Vagina (tissue), 2 donors: Measurements from ENCODE around the gene PIGA. TPM values are rescaled to one million over a fixed set of nuclear protein-coding genes. Genes with fewer than 3 reads are reported as not detected.
"Not testable (repeated sequence)": the region's sequence is repeated elsewhere in the genome, so short reads cannot be mapped to it uniquely, and the experiment has no call there.

Experiments used
- DNase-seq, 2 donors: peaks; one replicate each; pipeline ENCODE4 v3.0.0-alpha.2; 2017; ENCODE audit errors: extremely low spot score in 2 of 2
- H3K27ac ChIP-seq: fragments of 200-600 bp; sonication (generic); one replicate; pipeline ENCODE4 v1.5.1; 2019
- H3K27me3 ChIP-seq: fragments of 200-600 bp; sonication (generic); one replicate; pipeline ENCODE4 v1.5.1; 2019
- H3K36me3 ChIP-seq, 2 donors: fragments of 200-600 bp; sonication (generic); one replicate each; pipeline ENCODE4 v1.5.1; 2017 to 2019
- H3K4me1 ChIP-seq: fragments of 200-600 bp; sonication (generic); one replicate; pipeline ENCODE4 v1.5.1; 2019
- H3K4me3 ChIP-seq, 2 donors: fragments of 200-600 bp; sonication (generic); 1 replicate in 1 of 2; 2 replicates in 1 of 2; pipeline ENCODE4 v1.5.1; 2016 to 2019
- H3K9me3 ChIP-seq: fragments of 200-600 bp; sonication (generic); one replicate; pipeline ENCODE4 v1.5.1; 2019
- POLR2A ChIP-seq, 2 donors: fragments of 450-650 bp; IDR thresholded peaks; one replicate each; pipeline ENCODE4 v1.6.1; 2017; ENCODE audit warnings: antibody characterized with exemption in 2 of 2, mild to moderate bottlenecking in 2 of 2, moderate library complexity in 2 of 2
- POLR2AphosphoS5 ChIP-seq, 2 donors: sonication (generic); formaldehyde crosslinking; IDR thresholded peaks; one replicate each; pipeline ENCODE4 v1.9.0; 2017; ENCODE audit warnings: antibody characterized with exemption in 2 of 2, mild to moderate bottlenecking in 2 of 2, low read depth in 1 of 2; ENCODE audit not compliant: insufficient read depth in 1 of 2
- intact Hi-C: fragments of 100-400 bp; cut with DNase I; formaldehyde crosslinking; loops from one replicate; pipeline ENCODE4 v1.15.1; 2023
- total RNA-seq: library from RNA; depleted of rRNA; stranded (reverse); fragments of >200 nt; gene quantifications from one replicate; pipeline ENCODE4 v1.2.3, GENCODE V29; 2016
- TF ChIP-seq, protein P1 (sequence below), 3 experiments: fragments of 450-650 bp in 2 of 3; fragments of 200-600 bp in 1 of 3; sonication (generic) in 1 of 3; IDR thresholded peaks; one replicate each; pipeline ENCODE4 v1.5.1; 2017 to 2019; ENCODE audit warnings: antibody characterized with exemption in 3 of 3, mild to moderate bottlenecking in 2 of 3, moderate library complexity in 2 of 3

Gene PIGA
- total RNA-seq, 1 donor from 2014 or later, result 8.8 TPM

DNA sequence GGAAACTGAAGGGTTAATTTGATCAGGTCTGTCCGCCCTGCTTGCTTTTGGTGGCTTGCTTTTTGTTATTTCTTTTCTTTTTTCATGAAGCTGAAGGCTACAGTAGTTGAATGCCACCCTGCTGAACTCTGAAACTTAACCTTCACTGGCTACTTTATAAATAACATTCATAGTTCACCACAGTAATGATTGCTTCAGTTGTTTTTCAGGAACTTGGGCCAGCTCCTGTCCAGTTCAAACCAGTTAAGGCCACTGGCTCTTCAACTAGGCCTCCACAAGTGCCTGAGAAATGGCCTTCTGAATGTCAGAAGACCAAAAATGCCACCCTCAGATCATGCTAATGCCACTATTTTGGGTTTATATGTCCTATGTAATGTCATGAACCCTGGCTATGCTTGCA lies 57.7 kb downstream of the PIGA start:
- TF ChIP-seq POLR2A (IDR thresholded peaks at IDR 0.05) (no peak), POLR2AphosphoS5 (IDR thresholded peaks at IDR 0.05; ENCODE audit: insufficient read depth in 1 of 2, low read depth in 1 of 2) (no peak)
- TF ChIP-seq, protein P1, sequence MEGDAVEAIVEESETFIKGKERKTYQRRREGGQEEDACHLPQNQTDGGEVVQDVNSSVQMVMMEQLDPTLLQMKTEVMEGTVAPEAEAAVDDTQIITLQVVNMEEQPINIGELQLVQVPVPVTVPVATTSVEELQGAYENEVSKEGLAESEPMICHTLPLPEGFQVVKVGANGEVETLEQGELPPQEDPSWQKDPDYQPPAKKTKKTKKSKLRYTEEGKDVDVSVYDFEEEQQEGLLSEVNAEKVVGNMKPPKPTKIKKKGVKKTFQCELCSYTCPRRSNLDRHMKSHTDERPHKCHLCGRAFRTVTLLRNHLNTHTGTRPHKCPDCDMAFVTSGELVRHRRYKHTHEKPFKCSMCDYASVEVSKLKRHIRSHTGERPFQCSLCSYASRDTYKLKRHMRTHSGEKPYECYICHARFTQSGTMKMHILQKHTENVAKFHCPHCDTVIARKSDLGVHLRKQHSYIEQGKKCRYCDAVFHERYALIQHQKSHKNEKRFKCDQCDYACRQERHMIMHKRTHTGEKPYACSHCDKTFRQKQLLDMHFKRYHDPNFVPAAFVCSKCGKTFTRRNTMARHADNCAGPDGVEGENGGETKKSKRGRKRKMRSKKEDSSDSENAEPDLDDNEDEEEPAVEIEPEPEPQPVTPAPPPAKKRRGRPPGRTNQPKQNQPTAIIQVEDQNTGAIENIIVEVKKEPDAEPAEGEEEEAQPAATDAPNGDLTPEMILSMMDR (IDR thresholded peaks at IDR 0.05), result no peak
- H3K27ac ChIP-seq, result no peak overlapping the region
- H3K9me3 ChIP-seq, result no peaks in the 10 kb centered on the region
- no peak overlapping the region for H3K4me3 ChIP-seq
- no peaks in the 10 kb centered on the region for H3K36me3 ChIP-seq
- H3K27me3 ChIP-seq, result no peaks in the 10 kb centered on the region
- H3K4me1 ChIP-seq, result no peaks in the 10 kb centered on the region
- DNase-seq, result no peak
- intact Hi-C loops, result no loop called here

DNA sequence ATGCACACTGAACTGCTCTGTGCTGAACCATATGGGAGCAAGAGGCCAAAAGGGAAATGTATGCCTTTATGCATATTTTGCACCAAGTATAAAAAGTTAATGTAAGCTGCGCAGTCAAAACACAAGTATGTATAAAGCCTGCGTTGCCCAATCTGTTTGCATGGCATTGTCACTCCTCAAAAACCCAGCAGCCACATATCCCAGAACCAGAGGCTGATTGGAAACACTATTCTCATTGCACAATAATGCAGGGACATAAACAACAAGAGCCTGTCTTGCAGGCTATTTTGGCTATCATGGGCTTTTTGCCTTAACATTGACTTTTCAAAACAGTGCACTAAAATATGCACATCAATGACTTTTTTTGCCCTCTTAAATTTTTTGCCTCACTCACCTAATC lies 60.4 kb downstream of the PIGA start:
- no peaks in the 10 kb centered on the region for H3K27me3 ChIP-seq
- TF ChIP-seq POLR2AphosphoS5 (IDR thresholded peaks at IDR 0.05; ENCODE audit: insufficient read depth in 1 of 2, low read depth in 1 of 2) (no peak), POLR2A (IDR thresholded peaks at IDR 0.05) (no peak)
- TF ChIP-seq, protein P1 (IDR thresholded peaks at IDR 0.05), result no peak
- no peaks in the 10 kb centered on the region for H3K4me1 ChIP-seq
- H3K36me3 ChIP-seq, result no peaks in the 10 kb centered on the region
- no peak for DNase-seq
- H3K9me3 ChIP-seq, result no peaks in the 10 kb centered on the region
- no peak overlapping the region for H3K27ac ChIP-seq
- no peak overlapping the region for H3K4me3 ChIP-seq
- intact Hi-C loops, result no loop called here

DNA sequence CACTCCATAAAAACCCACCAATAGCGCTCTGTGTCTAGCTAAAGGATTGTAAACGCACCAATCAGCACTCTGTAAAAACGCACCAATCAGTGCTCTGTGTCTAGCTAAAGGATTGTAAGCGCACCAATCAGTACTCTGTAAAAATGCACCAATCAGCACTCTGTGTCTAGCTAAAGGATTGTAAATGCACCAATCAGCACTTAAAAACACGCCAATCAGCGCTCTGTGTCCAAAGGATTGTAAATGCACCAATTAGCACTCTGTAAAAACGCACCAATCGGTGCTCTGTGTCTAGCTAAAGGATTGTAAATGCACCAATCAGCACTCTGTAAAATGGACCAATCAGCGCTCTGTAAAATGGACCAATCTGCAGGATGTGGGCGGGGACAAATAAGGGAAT lies 62.0 kb downstream of the PIGA start:
- H3K4me3 ChIP-seq, H3K9me3 ChIP-seq, H3K4me1 ChIP-seq, H3K27me3 ChIP-seq, H3K36me3 ChIP-seq, intact Hi-C loops, DNase-seq, H3K27ac ChIP-seq: not testable (repeated sequence)

DNA sequence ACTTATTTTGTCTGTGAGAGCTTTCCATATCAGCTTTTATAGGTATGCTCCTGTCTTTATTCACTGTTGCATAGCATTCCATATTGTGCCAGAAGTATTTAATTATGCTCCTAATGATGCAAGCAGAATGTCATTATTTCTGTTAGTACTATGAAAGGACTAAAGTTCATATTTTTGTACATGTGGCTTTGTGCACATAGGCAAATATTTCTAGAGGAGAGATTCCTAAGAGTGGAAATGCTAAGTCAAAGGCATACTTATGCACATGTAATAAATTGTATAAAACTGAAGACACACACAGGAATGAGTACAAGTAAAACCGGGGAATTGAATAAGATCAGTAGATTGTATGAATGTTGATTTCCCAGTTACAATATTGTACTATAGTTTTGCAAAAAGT lies 63.6 kb downstream of the PIGA start:
- no peak for DNase-seq
- no peak for TF ChIP-seq POLR2AphosphoS5 (IDR thresholded peaks at IDR 0.05; ENCODE audit: insufficient read depth in 1 of 2, low read depth in 1 of 2)
- TF ChIP-seq, protein P1 (IDR thresholded peaks at IDR 0.05), result no peak
- no peak for TF ChIP-seq POLR2A (IDR thresholded peaks at IDR 0.05)
- no peak overlapping the region for H3K27ac ChIP-seq
- H3K9me3 ChIP-seq, result no peaks in the 10 kb centered on the region
- intact Hi-C loops, result no loop called here
- H3K36me3 ChIP-seq, result no peaks in the 10 kb centered on the region
- no peaks in the 10 kb centered on the region for H3K4me1 ChIP-seq
- no peaks in the 10 kb centered on the region for H3K27me3 ChIP-seq
- H3K4me3 ChIP-seq, result no peak overlapping the region

DNA sequence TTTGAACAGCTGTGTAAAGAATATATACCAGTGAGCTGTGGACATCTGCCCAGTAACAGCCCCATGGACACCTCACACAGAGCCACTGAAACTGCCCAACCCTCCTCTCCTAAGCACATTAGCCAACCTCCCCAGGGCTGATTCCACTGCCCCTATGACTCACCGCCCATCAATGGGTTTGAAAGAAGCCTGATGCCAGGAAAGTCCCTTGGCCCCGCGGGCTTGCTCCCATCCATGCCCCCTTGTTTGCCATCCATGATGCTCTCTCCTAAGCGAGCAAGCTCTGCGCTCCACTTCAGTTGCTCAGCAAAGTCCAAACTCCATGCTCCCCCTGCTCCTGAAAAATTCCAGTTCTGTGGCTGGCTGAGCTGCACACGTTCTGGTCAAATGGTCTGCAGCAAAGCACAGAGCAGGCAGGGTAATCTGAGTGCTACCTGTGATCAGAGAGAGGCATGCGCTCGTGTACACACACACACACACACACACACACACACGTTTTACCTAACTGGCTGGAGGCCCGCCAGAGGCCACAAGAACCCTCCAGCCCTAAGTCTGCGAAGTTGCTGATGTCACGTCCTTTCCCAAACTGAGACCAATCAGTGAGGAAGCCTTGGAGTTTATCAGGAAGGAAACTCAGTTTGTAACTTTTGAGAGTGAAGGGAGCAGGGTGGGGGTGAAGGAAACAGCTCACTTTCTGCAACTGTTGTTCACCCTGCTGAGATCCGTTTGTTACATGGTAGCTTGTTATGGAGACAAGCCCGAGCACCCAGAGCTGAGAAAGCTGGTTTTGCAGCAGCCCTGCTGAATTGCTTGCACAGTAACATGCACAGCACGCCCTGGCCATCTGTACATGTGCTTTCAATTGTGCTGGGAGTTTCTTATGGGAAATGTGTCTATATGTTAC lies 65.5 kb downstream of the PIGA start, which contains the start of gene ASB9:
ASB9 (minus strand) TSS at position 466 of the 904 bp plus-strand sequence; CDS start at position 257, 209 bp downstream.
- intact Hi-C loops, result no loop called here
- no peaks in the 10 kb centered on the region for H3K4me1 ChIP-seq
- no peaks in the 10 kb centered on the region for H3K9me3 ChIP-seq
- TF ChIP-seq POLR2AphosphoS5 (IDR thresholded peaks at IDR 0.05; ENCODE audit: insufficient read depth in 1 of 2, low read depth in 1 of 2), result no peak
- TF ChIP-seq, protein P1 (IDR thresholded peaks at IDR 0.05), result no peak
- no peak for TF ChIP-seq POLR2A (IDR thresholded peaks at IDR 0.05)
- peak within 1 kb of the TSS; percentile 0 to 9 for H3K4me3 ChIP-seq
- no peaks in the 10 kb centered on the region for H3K36me3 ChIP-seq
- H3K27ac ChIP-seq, result no peak within 1 kb of the TSS
- DNase-seq, result no peak
- no peaks in the 10 kb centered on the region for H3K27me3 ChIP-seq

Other genes starting within 250 kb of the PIGA start
- gene ASB9, start 65.4 kb downstream of the PIGA start, total RNA-seq, result 2.0 TPM
- not detected for gene ASB11, start 19.9 kb downstream of the PIGA start, total RNA-seq
- gene VEGFD, start 48.9 kb upstream of the PIGA start, total RNA-seq, result 5.4 TPM
- 24.1 TPM for gene PIR, start 157.8 kb upstream of the PIGA start, total RNA-seq
- 2.0 TPM for gene BMX, start 165.3 kb upstream of the PIGA start, total RNA-seq